ENCODE results near the gene ACACA.
A peak's percentile ranks its signal among the peaks of the same experiment; 100 is the strongest.

ACACA gene

GRCh38 chr17:37388266-37388665 is 18.4 kb downstream of the ACACA start:
- ATAC-seq (replicated peaks; ENCODE audit: extremely low read depth, poor library complexity, severe bottlenecking) (no peak), DNase-seq (ENCODE audit: low spot score in 2 of 2) (no peak)
- Mint-ChIP-seq H3K36me3 (ENCODE audit: insufficient read depth) (peaks cover 1% of the 10 kb centered on the region), H3K9me3 (no peaks in the 10 kb centered on the region), H3K27ac (ENCODE audit: low read depth) (no peak overlapping the region), H3K27me3 (no peaks in the 10 kb centered on the region), H3K4me1 (peaks cover 13% of the 10 kb centered on the region), H3K4me3 (no peak overlapping the region)

- Mint-ChIP-seq H3K9me3 (no peaks in the 10 kb centered on the region), H3K36me3 (ENCODE audit: insufficient read depth) (peaks cover 1% of the 10 kb centered on the region), H3K4me3 (no peak overlapping the region), H3K4me1 (peaks cover 2% of the 10 kb centered on the region), H3K27me3 (no peaks in the 10 kb centered on the region), H3K27ac (ENCODE audit: low read depth) (no peak overlapping the region)
- no peak for ATAC-seq (replicated peaks; ENCODE audit: extremely low read depth, poor library complexity, severe bottlenecking)
- DNase-seq (ENCODE audit: low spot score in 2 of 2), result no peak
These were observed 20.2 kb downstream of the ACACA start for GRCh38 chr17:37386462-37386861.

GRCh38 chr17:37385474-37385990 is 21.1 kb downstream of the ACACA start:
- Mint-ChIP-seq H3K27me3 (no peaks in the 10 kb centered on the region), H3K27ac (ENCODE audit: low read depth) (no peak overlapping the region), H3K4me3 (no peak overlapping the region), H3K9me3 (no peaks in the 10 kb centered on the region), H3K36me3 (ENCODE audit: insufficient read depth) (peaks cover 1% of the 10 kb centered on the region), H3K4me1 (no peaks in the 10 kb centered on the region)
- ATAC-seq (replicated peaks; ENCODE audit: extremely low read depth, poor library complexity, severe bottlenecking) (no peak), DNase-seq (ENCODE audit: low spot score in 2 of 2) (no peak)

- peaks cover under 1% of the 10 kb centered on the region for H3K36me3 Mint-ChIP-seq (ENCODE audit: insufficient read depth)
- H3K4me1 Mint-ChIP-seq, result no peaks in the 10 kb centered on the region
- DNase-seq (ENCODE audit: low spot score in 2 of 2), result no peak
- H3K9me3 Mint-ChIP-seq, result no peaks in the 10 kb centered on the region
- no peaks in the 10 kb centered on the region for H3K27me3 Mint-ChIP-seq
- ATAC-seq (replicated peaks; ENCODE audit: extremely low read depth, poor library complexity, severe bottlenecking), result no peak
- no peak overlapping the region for H3K4me3 Mint-ChIP-seq
- H3K27ac Mint-ChIP-seq (ENCODE audit: low read depth), result no peak overlapping the region
These were observed 22.0 kb downstream of the ACACA start for GRCh38 chr17:37384560-37385149.

GRCh38 chr17:37382056-37382455 is 24.6 kb downstream of the ACACA start:
- H3K27ac Mint-ChIP-seq (ENCODE audit: low read depth), result no peak overlapping the region

GRCh38 chr17:37375706-37376105 is 30.9 kb downstream of the ACACA start, which contains the start of gene C17orf78:
Gene C17orf78, plus strand, starts transcription at chr17:37375985. Its CDS starts 108 bp downstream, at chr17:37376093.
- H3K4me1 Mint-ChIP-seq, result no peaks in the 10 kb centered on the region
- ATAC-seq (replicated peaks; ENCODE audit: extremely low read depth, poor library complexity, severe bottlenecking), result no peak

More at GRCh38 chr17:37382056-37382455, 24.6 kb downstream of the ACACA start:
- no peaks in the 10 kb centered on the region for H3K36me3 Mint-ChIP-seq (ENCODE audit: insufficient read depth)
- no peak for DNase-seq (ENCODE audit: low spot score in 2 of 2)
- H3K4me3 Mint-ChIP-seq, result no peak overlapping the region
- H3K27me3 Mint-ChIP-seq, result no peaks in the 10 kb centered on the region
- ATAC-seq (replicated peaks; ENCODE audit: extremely low read depth, poor library complexity, severe bottlenecking), result no peak
- no peaks in the 10 kb centered on the region for H3K4me1 Mint-ChIP-seq
- H3K9me3 Mint-ChIP-seq, result no peaks in the 10 kb centered on the region

GRCh38 chr17:37373530-37374159 is 33.0 kb downstream of the ACACA start:
- DNase-seq (ENCODE audit: low spot score in 2 of 2), result peak; percentile 22 to 54
- no peaks in the 10 kb centered on the region for H3K9me3 Mint-ChIP-seq
- no peaks in the 10 kb centered on the region for H3K4me1 Mint-ChIP-seq
- ATAC-seq (replicated peaks; ENCODE audit: extremely low read depth, poor library complexity, severe bottlenecking), result peak; percentile 71
- H3K36me3 Mint-ChIP-seq (ENCODE audit: insufficient read depth), result no peaks in the 10 kb centered on the region
- H3K4me3 Mint-ChIP-seq, result no peak overlapping the region
- H3K27me3 Mint-ChIP-seq, result no peaks in the 10 kb centered on the region
- no peak overlapping the region for H3K27ac Mint-ChIP-seq (ENCODE audit: low read depth)

More at GRCh38 chr17:37375706-37376105, 30.9 kb downstream of the ACACA start, which contains the start of gene C17orf78:
- H3K4me3 Mint-ChIP-seq, result no peak within 1 kb of the TSS
- no peaks in the 10 kb centered on the region for H3K36me3 Mint-ChIP-seq (ENCODE audit: insufficient read depth)
- DNase-seq (ENCODE audit: low spot score in 2 of 2), result no peak
- no peak within 1 kb of the TSS for H3K27ac Mint-ChIP-seq (ENCODE audit: low read depth)
- H3K9me3 Mint-ChIP-seq, result no peaks in the 10 kb centered on the region
- H3K27me3 Mint-ChIP-seq, result no peaks in the 10 kb centered on the region

- Mint-ChIP-seq H3K9me3 (no peaks in the 10 kb centered on the region), H3K27me3 (no peaks in the 10 kb centered on the region), H3K4me3 (no peak overlapping the region), H3K36me3 (ENCODE audit: insufficient read depth) (no peaks in the 10 kb centered on the region), H3K27ac (ENCODE audit: low read depth) (no peak overlapping the region), H3K4me1 (no peaks in the 10 kb centered on the region)
- ATAC-seq (replicated peaks; ENCODE audit: extremely low read depth, poor library complexity, severe bottlenecking), result no peak
- DNase-seq (ENCODE audit: low spot score in 2 of 2), result no peak
These were observed 38.1 kb downstream of the ACACA start for GRCh38 chr17:37368577-37368976.

- Mint-ChIP-seq H3K4me1 (no peaks in the 10 kb centered on the region), H3K4me3 (no peak overlapping the region)
These were observed 41.0 kb downstream of the ACACA start for GRCh38 chr17:37365589-37365988.

GRCh38 chr17:37361543-37361942 is 45.1 kb downstream of the ACACA start:
- no peak for ATAC-seq (replicated peaks; ENCODE audit: extremely low read depth, poor library complexity, severe bottlenecking)

More at GRCh38 chr17:37365589-37365988, 41.0 kb downstream of the ACACA start:
- ATAC-seq (replicated peaks; ENCODE audit: extremely low read depth, poor library complexity, severe bottlenecking) (no peak), DNase-seq (ENCODE audit: low spot score in 2 of 2) (no peak)
- Mint-ChIP-seq H3K9me3 (no peaks in the 10 kb centered on the region), H3K27me3 (no peaks in the 10 kb centered on the region), H3K36me3 (ENCODE audit: insufficient read depth) (peaks cover 3% of the 10 kb centered on the region), H3K27ac (ENCODE audit: low read depth) (no peak overlapping the region)

GRCh38 chr17:37360632-37361031 is 46.0 kb downstream of the ACACA start:
- DNase-seq (ENCODE audit: low spot score in 2 of 2) (no peak), ATAC-seq (replicated peaks; ENCODE audit: extremely low read depth, poor library complexity, severe bottlenecking) (no peak)
- Mint-ChIP-seq H3K27ac (ENCODE audit: low read depth) (no peak overlapping the region), H3K4me3 (peak overlapping the region; percentile 13), H3K36me3 (ENCODE audit: insufficient read depth) (peaks cover 3% of the 10 kb centered on the region), H3K4me1 (peaks cover 19% of the 10 kb centered on the region), H3K9me3 (no peaks in the 10 kb centered on the region), H3K27me3 (no peaks in the 10 kb centered on the region)

More at GRCh38 chr17:37361543-37361942, 45.1 kb downstream of the ACACA start:
- Mint-ChIP-seq H3K4me3 (no peak overlapping the region), H3K4me1 (peaks cover 19% of the 10 kb centered on the region), H3K36me3 (ENCODE audit: insufficient read depth) (peaks cover 3% of the 10 kb centered on the region), H3K9me3 (no peaks in the 10 kb centered on the region), H3K27me3 (no peaks in the 10 kb centered on the region), H3K27ac (ENCODE audit: low read depth) (no peak overlapping the region)
- DNase-seq (ENCODE audit: low spot score in 2 of 2), result no peak

GRCh38 chr17:37359682-37360188 is 46.9 kb downstream of the ACACA start:
- Mint-ChIP-seq H3K9me3 (no peaks in the 10 kb centered on the region), H3K4me1 (peaks cover 19% of the 10 kb centered on the region), H3K4me3 (peak overlapping the region; percentile 83), H3K27ac (ENCODE audit: low read depth) (peak overlapping the region; percentile 90), H3K27me3 (no peaks in the 10 kb centered on the region), H3K36me3 (ENCODE audit: insufficient read depth) (peaks cover 3% of the 10 kb centered on the region)
- ATAC-seq (replicated peaks; ENCODE audit: extremely low read depth, poor library complexity, severe bottlenecking), result no peak
- DNase-seq (ENCODE audit: low spot score in 2 of 2), result no peak

All from central memory CD8-positive, alpha-beta T cell (primary cell).